Inflammatory macrophage treated with lipopolysaccharide for 1 hour (primary cell): Measurements from ENCODE around the gene BANK1.

Source experiments
- DNase-seq, 2 donors: peaks; one replicate each; pipeline ENCODE4 v3.0.0-alpha.2; 2020 to 2022

BANK1 gene

DNA sequence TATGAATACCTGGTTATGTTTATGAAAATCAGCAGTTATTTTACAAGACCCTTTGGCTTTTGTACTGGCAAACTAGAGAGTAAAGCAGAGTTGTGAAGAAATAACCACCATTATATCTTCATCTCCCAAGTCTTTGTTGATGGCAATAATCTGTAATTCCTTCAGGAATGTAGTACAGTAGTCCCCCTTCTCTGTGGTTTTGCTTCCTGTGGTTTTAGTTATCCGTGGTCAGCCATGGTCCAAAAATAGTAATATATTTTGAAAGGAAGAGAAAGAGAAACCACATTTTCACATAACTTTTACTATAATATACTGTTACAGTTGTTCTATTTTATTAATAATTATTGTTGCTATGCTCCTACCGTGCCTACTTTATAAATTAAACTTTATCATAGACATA, 27.8 kb downstream of the BANK1 start:
- no peak for DNase-seq

DNA sequence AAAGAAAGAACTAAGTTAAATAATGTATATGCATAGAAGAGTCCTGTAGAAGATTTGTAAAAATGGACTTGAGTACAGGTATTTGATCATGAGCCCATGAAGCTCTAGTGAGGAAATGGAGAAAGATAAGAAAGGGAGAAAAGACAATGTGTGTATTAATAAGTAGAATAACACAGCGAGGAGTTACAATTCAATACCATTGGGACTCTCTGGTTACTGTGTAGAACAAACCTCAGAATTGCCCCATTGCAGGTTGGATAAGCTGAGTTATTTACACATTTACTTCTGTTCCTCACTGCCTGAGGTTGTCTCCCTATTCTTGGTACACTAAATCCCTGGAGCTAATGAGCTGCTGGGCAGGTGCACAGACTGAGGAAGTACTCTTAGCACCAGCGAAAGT, 33.3 kb downstream of the BANK1 start:
- no peak for DNase-seq

DNA sequence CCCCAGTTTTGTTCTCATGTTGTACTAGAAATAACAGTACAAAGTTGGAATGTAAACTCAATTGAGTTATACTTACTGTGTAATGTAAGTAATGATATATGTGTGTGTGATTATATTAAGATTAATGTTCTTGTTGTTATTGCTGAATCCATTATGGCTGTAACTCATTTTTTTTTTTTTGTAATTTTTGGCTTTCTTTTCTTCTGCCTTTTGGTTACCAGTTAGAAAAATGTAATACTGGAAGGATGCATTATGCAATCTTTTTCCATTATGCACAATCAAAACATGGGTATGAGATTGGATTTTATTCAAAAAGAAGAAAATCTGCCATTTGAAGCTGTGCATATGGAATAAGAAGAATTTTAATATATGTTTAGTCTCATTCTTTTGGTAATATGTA, 34.0 kb downstream of the BANK1 start:
- DNase-seq: no peak

DNA sequence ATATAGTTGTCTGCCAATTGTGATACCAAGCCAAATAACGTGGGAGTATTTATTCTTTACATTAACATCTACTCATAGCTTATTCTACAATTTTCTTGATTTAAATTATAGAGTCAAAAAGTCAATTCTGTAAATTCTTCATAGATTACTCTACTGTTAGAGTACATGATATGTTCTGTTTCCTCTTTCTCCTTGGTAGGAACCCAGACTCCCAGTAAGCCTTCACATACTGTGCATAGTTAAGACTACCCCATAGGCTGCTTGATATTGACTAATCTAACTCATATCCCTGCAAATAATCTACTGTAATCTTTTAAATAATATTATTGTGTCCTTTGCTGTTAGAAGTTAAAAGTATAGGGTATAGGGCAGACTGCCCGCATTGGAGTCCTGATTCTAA, 35.4 kb downstream of the BANK1 start:
- DNase-seq: no peak

DNA sequence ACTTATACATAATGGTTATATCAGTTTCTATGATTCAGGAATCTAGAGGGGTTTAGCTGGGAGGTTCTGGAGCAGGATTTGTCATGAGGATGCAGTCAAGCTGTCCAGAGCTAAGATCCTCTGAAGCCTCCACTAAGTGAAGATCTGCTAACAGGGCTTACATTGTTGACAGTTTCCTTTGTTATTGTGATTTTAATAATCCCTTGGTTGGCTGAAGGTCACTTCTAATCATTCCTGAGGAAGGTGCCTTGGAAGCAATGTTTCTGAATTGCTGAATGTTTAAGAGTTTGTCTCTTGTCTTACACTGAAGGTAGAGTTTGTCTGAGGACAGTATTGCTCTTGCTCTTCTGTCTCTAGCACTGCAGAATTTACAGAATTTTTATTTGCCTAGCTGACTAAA, 41.3 kb downstream of the BANK1 start:
- DNase-seq: no peak

DNA sequence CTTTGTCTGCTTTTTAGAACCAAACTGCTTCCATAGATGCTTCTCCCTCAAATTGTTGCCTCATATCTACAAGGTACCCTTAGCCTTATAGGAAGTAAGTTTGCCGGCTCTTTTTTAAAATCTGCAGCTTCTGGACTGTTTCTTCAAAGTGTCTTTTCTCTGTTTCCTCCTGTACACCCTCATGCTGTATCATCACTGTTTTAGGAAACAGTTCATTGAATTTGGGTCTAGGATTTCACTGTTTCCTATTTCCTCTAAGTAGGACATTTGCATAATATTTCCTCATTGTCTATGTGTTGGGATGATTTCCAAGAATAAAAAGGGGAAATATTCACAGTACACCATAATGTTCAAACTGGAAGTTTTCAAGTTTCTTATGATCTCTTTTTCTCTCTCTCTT, 43.0 kb downstream of the BANK1 start:
- peak; percentile 82 to 89 for DNase-seq

DNA sequence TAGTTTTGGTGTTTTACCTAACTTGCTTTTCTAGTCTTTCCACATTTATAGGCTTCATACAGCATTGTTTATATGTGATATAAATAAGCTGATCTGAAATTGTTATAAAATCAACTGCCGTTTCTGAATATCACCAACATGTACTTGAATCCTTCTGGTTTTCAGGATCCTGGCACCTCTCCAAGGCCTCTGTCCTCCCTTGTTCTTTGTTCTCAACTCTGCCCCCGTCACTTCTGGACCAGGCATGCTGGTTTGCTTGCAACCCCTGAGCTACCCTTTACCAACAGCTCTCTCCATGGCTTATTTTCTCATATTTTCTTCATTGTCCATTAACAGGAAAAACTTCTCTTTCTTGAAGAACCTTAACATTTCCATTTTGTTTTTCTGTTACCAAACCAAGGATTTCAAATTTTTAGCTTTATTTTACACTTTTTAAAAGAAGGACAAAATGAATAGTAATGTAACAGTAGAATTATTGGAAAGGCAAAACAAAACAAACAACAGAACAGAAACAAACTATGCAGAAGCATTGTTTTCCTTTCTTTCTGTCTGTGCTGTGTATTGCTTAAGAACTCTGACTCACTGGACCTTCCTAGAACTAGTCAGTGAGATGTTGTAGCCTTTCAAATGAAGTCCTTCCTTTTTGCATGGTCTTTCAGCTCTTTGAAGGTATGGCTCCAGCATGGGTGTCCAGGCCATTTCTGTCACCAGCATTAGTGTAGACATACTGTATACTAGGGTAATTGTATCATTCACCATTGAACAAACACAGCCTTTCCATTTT, 44.8 kb downstream of the BANK1 start:
- DNase-seq: peak; percentile 81 to 82

DNA sequence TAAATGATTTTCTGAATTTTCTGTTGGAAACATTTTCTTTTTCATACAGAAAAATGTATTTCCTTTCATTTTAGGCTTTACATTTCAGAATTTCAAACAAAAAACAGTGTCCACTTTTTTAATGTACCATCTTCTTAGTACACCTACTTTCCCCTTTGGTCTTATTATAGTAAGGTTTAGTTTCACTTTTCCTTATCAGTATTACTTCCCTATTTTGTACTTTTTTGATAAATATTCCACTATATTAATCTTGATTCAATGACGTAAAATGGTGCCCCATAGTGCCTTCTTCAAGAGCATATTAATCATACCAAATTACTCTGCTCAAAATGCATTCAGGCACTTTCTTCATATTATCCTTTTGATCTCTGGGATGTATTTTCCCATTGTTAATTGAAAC, 52.5 kb downstream of the BANK1 start:
- DNase-seq: no peak

DNA sequence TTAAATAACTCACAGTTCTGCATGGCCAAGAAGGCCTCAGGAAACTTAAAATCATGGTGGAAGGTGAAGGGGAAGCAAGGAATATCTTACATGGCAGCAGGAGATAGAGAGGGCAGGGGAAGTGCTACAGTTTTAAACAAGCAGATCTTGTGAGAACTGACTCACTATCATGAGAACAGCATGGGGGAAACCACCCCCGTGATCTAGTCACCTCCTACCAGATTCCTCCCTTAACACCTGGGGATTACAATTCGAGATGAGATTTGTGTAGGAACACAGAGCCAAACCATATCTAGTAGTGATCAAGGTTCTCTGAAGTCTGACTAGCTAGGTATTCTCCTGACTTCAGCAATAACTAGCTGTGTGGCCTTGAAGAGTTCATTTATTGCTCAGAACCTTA, 56.0 kb downstream of the BANK1 start:
- no peak for DNase-seq

DNA sequence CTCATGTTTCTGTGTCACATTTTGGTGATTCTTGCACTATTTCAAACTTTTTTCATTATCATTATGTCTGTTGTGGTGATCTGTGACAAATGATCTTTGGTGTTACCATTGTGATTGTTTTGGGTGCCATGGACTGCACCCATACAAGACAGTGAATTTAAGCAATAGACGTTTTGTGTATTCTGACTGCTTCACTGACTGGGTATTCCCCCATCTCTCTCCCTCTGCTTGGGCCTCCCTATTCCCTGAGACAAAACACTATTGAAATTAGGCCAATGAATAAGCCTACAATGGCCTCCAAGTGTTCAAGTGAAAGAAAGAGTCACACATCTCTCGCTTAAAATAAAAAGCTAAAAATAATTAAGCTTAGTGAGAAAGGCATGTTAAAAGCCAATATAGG, 60.2 kb downstream of the BANK1 start:
- DNase-seq: no peak

DNA sequence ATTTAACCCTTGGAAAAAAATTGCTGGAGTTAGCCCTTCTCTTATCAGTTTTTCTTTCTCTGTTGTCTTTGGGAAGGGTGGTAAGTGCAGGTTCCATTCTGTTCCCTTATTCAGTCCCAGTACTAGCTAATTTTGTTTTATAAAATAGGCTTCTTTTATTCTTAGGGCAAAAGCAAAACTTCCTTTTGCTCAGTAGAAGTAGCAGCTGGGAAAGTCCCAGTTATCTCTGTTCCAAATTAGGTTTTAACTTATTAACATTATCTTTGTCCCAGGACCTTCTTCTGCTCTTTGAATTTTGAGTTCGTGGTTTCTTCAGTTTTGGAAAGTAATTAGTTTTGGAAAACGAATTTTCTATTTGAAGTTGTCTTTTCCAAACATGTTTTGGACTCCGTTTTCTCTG, 61.1 kb downstream of the BANK1 start:
- DNase-seq: no peak

DNA sequence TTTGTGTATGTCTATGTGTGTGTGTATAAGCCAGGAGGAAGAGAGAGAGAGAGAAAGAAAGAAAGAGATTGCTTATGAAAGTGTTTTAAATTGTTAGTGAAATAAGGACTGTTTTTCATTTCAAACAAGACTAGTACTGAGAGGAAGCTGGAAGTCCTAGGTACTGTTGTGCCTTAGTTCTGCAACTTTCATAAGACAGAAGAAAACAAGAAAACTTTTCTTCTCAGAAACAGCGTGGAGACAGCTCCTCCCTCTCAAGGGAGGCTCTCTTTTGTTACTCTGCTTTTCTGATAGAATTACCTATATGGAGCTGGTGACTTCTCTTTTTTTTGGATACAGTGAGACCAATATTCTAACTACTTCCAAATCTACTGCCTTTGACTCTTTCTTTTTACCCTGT, 62.5 kb downstream of the BANK1 start:
- no peak for DNase-seq

DNA sequence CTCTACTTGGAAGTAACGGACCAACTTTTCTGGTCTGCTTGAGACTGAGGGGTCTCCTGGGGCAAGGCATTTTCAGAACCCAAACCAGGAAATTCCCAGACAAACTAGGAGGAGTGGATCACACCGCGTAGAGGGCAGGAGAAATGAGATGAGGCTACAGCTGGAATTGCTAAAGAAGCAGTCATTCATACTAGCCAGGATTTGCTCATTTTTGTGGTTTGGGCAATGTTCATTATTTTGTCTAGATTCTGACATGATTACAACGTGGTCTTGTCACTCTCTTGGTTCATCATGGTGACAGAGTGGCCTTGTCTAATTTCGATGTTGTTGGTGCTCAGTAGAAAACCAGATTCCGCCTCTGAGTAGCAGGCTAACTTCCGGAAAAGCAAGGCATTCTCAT, 63.2 kb downstream of the BANK1 start:
- no peak for DNase-seq

DNA sequence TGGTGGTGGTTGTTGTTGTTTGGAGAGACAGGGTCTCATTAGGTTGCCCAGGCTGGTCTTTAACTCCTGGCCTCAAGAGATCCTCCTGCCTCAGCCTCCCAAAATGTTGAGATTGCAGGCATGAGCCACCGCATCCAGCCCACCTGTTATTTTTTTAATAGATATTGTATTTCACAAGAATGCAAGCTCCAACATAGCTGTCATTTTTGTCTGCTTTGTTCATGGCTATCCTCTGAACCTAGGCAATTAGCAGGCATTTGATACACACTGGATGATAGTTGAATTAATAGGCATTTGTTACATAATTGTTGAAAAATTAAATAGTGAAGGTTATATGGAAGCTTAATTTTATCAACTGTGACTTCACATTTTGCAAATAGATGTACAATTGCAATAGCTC, 64.7 kb downstream of the BANK1 start:
- DNase-seq: no peak

DNA sequence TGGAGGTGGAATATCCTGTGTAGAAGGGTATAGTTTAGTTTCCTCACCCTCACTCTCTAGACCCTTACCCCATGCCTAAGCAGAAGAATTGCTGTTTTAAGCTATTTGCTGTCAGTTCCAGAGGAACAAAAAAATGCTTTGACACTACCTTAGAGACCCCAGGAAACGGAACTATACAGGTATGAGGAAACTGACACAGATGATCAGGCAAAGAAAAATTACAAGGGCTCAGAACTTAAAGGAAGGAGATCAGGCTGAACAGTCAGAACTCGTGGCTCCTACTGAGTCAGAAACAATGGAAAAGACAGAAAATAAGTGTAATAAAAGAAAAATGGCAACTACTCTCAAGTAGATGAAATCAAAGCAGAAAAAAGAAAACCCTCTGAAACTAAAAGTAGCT, 65.6 kb downstream of the BANK1 start:
- DNase-seq: no peak

DNA sequence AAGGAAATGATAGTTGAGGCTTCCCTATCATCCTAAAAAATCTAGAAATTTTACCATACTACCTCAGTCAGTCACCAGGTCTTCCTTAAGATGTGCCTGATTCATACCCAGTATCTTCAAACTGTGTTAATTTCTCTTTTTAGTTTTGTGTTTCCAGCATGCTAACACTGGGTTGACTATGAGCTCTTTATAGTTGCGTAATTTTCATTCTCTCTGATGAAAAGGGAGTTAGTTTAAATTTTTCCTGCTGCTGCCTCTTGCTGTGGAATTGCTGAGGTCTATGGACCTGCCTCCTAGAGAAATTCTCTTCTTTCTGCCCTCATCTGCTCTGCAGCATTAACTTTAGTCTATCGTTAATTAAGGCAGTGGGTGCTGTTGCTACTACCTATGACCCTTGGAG, 66.6 kb downstream of the BANK1 start:
- DNase-seq: no peak

DNA sequence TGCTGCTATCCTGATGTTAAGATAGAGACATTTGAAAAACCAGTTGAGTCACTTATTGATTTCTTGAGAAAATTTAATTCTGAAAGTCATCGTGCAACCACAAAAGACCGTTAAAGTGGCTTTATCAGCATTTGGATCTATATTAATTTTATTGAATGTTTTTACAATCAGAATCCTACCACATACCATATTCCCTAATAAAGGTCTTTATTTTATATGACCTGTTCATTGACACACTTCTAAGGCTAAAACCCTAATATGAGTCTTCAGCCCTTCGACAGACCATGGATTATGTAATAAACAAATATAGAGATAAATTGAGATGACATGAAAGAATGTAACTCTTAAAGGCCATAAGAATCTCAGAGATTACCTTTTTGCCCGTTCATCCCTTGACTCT, 68.1 kb downstream of the BANK1 start:
- DNase-seq: no peak

DNA sequence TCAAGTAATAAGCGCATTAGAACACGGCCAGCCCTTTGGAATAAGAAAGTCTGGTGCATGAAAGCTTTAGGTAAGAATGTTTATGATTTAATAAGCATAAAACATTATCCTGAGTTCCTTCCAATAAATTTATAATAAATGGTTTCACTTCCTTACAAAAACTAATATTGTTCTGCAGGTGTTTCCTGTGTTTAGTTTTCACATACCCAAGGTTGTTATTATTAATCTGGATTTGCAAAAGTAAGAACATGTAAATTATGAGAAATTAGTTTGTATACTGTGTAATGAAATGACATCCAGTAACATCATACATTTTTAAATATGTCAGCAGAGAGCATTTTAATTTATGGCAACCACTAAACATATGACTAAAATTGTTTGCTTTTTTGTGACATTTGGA, 72.1 kb downstream of the BANK1 start:
- DNase-seq: no peak

DNA sequence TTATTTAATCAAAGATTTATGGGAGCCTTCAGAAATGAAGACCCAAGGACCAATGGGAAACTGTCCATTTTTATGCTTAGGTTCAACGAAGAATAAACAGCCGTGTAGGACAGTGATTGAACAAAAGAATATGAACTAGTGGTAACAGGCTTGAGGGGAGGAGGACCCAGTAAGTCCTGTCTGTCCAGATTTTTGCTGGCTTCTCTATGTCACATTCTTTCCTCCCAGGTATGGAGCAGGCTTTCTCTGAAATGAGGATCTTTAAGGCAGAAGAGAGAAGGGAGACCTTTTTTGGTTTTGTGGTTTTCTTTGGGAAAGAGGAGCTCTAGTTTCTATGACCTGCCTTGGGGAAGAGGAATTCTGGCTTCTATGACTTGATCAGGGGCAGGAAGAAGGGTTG, 74.1 kb downstream of the BANK1 start:
- DNase-seq: no peak

DNA sequence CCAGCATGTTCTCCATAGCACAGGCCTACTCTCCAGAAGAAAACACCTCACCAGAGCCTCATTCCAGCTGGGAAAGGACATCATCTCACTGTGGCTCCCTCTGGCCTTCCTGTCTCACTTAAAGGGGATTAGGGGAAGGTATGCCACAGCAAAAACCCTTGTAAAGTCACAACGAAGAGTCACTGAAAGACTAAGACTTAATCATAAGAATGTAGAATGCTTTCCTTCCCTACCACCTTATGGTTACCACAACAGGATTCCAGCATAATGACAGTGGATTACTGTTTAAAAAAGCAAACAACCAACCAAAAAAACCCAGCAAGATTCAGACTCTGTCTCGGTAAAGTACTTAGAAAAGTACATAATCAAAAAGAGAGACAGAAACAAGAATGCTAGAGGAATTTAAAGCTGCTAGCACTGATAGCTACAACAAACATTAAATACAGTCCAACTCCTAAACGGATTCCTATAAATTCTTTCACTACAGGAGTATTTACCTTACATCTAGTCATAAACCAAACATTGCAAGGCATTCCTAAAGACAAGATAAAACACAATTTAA, 75.1 kb downstream of the BANK1 start:
- DNase-seq: no peak

DNA sequence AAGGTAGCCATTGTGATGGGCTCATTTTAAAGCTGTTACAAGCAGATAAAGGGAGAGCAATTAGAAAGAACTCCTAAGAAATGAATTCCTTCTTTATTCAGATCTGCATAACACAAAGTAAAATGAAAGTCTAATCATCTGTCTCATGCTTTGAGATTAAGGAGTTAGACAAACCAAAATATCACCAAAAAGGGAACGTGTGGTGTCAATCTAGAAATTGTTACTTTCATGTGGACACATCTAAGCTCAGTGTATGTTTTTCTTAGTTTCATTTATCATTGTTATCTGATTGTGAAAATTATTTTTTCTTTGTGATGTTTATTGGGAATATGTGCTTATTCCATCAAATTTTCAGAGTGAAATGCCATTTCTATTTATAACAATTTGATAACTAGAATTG, 80.3 kb downstream of the BANK1 start:
- no peak for DNase-seq

DNA sequence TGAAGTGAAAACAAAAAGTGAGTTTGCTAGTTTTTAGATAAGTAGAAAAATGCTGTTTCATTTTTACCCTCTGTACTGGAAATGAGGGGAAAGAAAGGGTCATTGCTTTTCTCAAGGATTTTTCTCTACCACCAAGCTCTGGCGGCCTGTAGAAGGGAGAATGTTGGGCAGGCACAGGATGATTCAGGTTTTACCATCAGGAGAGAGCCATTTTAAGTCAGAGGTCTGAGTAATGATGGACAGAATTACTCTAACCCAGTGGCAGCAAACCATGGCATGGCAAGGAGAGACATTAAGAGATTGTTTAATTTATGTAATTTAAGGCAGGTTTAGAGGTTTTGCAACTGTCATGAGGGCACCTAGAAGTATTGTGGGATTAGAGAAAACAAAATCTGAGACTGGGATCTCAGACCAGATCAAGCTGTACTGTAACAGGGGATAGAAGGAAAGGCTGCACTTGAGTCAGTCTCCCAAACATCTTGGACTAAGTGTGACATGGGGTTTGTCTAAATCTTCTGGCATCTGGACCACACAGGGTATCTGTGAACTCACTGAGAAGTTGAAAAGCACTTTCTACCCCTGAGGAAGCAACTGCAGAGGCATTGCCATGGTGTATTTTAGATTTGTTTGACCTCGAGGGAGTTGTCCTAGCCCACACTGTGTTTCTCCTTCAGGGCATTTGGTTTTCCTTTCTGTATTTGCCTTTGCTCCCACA, 81.6 kb downstream of the BANK1 start:
- DNase-seq: no peak

DNA sequence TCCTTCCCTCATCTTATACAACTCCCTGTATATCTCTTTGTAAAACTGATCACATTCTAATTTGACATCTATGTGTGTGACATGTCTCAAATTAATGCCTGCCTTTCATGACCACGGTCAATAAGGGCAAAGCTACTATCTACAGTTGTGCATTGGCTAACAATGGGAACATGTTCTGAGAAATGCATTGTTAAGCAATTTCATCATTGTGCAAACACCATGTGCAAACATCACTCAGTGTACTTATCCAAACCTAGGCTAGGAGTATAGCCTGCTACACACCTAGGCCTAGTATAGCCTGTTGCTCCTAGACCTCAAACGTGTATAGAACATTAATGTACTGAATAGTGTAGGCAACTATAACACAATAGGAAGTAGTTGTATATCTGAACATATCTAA, 95.0 kb downstream of the BANK1 start:
- peak in 1 of 2 donors; percentile 29 for DNase-seq

DNA sequence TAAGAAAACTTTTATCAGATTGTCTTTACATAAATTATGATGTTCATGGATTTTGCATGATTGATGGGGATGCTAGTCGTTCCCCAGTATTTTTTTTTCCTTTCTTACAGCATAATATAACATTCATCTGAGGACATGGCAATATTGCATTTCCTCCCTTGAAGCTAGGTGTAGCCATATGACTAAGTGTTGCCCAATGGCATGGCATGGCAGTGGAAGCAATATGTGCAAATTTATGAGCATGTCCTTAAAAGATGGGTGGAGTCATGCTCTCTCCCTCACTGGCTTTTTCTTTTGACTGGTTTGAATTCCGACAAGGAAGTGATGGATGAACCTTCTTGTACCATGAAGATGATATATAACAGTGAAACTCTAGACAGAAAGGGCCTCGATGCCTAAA, 96.3 kb downstream of the BANK1 start:
- no peak for DNase-seq

DNA sequence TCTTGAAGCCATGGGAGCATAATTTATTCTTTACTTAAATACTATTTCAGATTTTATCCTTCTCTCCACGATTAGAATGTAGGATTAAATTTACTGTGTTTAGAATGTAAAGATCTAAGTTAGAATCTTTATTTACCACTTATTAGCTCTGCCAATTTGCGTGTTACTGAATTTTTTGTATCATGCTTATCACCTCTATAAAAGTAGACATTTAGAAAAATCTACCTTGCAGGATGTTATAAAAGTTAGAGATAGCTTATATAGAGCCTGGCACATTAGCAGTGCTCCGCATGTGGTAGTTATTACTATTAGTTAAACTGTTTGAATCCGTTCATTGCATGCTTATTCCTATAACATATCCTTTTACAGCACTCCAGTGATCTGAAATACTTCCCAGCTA, 97.9 kb downstream of the BANK1 start:
- no peak for DNase-seq
